Stimulated activated CD4-positive, alpha-beta T cell treated with anti-CD3 and anti-CD28 coated beads, Interleukin-4, amount 100 ng/mL, for 4 hours (primary cell): ENCODE measurements around the gene PLCB3.
A peak's percentile ranks its signal among the peaks of the same experiment; 100 is the strongest.

Source experiments
- DNase-seq, 2 experiments: peaks; one replicate each; pipeline ENCODE4 v3.0.0-alpha.2; 2020

The PLCB3 gene

DNA sequence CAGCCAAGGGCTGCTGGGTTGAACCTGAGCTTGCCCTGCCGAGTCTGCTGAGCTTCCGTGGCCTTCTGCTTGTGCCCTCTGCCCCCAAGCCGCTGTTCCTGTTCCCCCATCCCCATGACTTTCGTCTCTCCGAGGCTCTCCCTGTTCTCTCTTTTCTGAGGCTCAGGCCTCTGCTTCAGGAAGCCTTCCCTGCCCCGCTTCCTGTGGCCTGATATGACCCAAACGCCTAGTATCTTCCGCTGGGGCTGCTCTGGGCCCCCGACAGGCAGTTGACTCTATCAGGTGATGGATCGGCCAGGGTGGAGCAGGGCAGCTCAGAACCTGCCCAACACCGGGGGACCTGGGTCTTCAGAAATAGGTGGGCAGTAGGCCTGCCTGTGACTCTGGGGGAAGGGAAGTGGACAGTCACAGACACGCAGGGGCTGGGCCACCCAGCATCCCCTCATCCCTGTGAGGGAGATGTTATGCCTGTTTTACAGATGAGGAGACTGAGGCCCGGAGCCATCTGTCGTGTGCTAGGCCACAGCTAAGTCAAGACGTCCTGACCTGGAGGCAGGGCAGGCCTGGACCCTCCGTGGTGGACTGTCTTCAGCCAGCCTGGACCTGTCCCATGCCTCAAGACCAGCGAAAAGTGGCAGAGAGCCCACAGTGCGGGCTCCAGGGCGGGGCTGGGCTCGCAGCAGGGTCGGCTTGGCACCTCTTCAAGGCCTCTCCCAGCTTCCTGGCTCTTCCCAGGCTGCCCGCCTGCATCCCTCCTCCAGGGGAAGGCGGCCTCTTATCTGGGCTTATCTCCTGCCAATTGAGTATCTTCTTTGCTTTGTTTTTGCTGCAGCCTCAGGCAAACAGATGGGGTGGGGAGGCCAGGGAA is 16.9 kb downstream of the PLCB3 start:
- no peak for DNase-seq

DNA sequence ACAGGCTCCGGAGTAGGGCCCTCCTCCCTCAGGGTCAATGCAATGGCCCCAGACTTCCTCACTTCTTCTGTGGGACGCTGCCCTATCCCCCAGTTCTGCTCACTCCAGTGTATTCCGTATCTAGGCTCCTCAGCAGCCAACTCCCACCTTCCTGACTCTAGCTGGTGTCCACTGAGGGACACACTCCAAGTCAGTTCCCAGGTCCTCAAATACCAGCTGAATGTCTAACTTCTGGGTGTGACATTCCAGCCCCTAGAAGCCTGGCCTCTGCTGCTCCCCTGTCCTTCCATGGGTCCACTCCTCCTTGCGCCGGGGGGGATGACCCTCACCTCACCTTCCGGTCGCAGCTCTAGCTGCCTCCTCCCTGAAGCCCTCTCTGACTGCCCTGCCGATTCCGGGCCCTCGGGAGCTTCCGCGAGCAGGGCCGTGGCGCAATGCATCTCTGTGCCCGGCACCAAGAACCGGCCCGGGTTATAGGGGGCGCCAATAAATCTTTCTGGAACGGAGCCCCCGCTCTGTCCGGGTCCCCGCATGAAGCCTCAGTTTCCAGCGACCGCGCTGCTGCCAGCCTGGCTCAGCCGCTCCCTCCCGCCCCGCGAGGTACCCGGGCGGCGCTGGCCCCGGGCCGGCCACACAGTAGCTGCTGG is 17.7 kb downstream of the PLCB3 start:
- peak; percentile 28 to 57 for DNase-seq

DNA sequence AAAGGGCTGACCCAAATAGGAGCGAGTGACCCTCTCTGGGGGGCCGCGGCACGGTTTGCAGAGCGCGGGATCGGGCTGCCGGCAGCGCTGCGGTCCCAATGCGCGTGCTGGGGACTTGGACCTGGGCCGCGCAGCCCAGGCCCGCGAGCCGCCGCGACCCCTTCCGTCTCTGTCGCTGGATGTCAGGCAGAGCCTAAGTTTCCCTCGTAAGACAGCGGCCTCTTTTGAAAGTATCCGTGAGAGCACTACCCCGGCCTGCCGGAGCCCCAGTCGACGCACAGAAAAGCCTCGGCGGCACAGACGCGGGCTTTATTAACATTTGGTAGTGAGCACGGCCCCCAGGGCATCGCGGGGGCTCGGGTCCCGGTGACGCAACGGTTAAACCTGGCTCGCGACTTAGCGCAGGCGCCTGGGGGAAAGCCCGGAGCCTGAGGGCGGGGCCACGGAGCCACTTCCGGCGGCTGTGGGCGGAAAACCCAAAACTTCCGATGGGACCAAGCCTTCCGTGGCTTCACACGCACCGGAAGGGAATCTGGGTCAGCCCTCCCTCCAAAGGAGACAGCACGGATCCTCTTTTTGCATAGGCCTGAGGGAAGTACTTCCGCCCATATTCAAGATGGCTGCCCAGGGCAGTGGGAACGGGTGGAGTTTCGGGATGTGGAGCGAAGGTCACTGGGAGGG is 18.4 kb downstream of the PLCB3 start:
- peak; percentile 97 for DNase-seq

DNA sequence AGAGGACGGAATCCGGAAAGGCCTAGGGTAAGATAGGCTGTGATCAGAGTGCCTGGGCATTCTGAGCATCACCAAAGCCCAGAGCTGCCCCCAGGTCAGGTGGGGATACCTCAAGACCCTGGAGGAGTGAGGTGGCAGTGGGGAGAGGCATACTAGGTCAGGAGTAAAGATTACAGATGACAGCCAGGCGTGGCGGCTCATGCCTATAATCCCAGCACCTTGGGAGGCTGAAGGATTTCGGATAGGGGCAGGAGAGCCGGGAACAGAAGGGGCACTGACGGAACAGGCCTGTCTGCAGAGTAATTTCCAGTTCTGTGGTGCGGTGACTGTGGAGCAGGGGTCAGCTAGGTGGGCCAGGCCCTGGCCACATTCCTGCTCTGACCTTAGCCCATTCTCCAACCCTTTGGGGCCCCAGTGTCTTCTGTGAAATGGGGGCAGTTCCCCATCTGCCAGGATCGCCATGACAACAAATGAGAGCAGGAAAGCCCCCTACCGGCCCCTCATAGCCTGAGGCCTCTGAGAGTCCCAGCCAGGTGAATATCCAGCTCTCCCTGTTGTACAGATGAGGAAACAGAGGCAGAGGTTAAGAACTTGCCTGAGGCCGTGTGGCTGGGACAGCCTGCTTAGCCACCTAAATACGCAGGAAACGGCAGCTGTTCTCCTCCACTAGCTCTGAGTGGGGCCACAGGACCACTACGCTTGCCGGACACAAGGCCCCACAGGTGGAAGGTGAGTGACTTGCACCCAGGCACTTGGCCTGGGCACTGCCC is 23.9 kb downstream of the PLCB3 start:
- DNase-seq = no peak

DNA sequence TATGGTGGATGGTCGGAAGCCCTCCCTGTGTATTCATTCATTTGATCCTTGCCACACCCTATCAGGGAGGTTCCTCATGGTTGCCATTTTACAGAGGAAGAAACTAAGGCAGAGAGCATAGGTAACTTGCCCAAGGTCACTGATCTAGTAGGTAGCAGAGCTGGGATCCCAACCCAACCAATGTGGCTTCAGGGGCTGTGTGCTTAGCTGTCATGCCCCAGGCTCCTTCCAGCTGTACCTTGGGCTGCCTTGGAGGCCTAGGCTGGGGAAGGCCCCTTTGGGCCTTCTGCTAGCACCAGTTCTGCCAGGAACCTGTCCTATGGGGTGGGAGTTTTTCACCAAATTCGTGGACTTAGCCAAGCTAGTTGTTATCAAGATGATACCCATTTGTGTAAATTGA is 24.5 kb downstream of the PLCB3 start:
- no peak for DNase-seq

DNA sequence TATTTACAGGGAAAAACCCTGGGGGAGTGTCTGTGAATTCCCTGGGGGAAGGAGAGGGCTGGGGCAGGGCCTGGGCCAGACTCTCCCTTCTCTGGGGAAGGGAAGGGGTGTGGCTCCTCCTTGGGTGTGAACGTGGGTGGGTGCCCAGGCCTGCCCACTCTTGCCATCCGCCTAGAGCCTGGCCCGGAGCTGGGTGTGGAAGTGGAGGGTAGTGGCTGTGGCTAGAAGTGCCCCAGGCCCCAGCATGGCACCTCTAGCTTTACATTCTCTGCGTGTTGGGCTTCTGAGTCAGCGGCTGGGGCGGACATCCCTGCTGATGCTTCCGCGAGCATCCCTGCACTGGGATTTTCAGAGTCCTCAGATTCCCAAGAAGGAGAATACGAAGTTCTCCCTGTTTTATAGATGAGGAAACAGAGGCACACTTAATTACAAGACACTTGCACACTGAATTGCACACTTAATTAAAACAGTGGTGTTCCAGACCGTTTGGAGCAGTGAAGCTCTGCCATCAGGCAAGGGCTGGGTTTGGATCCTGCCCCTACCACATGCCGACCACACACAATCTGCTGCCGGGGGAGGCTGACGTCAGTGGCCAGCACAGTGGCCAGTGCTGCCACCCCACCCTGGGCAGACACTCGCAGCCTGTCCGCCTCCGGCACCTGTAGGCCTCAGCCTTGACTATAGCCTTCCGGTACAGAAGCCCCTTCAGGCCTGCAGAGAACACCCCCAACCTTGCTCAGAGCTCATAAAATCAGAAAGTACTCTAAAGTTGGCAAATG is 25.5 kb downstream of the PLCB3 start:
- DNase-seq = no peak

DNA sequence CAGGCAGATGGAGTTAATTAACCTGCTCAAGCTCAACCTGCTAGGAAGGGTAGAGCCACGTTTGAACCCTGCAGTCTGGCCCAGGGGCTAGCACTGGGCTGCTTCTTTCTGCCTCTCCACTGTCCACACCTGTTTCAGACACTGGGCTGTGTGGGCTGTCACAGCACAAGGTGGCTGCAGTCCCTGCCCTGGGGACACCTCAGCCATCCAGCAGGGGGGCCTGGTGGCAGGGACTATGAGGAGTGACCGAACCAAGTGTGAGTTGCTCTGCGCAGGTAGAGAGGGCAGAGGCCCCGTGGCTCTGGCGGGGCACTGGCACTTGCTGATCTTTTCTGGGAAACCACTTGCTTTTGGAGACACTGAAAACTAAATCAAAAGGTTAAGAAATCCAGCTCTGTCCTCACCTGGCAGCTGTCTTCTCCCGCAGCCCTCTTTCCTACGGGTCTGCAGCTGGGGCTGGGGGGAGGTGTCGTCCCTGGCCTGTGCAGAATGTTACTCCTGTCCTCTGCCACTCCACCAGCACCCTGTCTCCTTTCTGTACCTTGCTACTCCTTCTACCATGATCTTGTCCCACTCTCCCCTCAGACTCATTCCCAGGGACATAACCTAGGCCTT is 27.4 kb downstream of the PLCB3 start:
- DNase-seq = no peak

DNA sequence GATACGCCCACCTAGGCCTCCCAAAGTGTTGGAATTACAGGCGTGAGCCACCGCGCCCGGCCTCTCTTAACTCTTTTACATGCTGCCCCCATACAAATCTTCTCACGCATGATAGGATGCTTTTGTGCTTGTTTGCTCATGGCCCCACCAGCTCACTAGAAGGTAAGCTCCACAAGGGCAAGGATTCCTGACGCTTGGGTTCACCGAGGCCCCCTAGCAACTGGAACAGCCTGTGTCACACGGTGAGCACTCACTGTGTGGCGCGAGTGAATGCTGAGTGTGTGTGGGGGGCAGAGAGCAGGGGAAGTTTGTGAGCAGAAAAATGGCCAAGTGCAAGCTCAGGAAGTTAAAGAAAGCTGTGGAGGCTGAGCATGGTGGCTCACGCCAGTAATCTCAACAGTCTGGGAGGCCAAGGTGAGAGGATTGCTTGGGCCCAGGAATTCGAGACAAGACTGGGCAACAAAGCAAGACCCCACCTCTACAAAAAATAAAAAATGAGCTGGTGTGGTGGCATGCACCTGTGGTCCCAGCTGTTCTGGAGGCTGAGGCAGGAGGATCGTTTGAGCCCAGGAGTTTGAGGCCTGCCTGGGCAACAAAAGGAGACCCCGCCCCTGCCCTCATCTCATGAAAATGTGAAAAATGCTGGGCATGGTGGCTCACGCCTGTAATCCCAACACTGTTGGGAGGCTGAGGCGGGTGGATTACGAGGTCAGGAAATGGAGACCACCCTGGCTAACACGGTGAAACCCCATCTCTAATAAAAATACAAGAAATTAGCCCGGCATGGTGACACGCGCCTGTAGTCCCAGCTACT is 30.8 kb downstream of the PLCB3 start:
- no peak for DNase-seq

DNA sequence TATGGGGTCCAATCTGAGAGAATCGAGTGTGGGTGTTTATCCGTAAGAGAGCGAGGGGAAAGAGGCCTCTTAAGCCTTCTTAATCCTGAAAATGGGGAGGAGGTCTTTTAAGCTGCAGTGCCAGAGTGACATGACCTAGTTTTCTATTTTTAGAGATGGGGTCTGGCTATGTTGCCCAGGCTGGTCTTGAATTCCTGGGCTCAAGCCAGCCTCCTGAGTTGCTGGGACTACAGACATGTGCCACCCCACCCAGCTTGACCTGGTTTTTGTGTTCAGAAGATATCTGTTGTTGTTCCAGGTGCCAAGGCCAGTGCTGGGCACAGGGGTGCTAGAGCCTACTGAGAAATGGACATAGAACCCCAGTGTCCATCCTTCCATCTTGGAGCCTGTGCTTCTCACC is 31.8 kb downstream of the PLCB3 start:
- DNase-seq = no peak

DNA sequence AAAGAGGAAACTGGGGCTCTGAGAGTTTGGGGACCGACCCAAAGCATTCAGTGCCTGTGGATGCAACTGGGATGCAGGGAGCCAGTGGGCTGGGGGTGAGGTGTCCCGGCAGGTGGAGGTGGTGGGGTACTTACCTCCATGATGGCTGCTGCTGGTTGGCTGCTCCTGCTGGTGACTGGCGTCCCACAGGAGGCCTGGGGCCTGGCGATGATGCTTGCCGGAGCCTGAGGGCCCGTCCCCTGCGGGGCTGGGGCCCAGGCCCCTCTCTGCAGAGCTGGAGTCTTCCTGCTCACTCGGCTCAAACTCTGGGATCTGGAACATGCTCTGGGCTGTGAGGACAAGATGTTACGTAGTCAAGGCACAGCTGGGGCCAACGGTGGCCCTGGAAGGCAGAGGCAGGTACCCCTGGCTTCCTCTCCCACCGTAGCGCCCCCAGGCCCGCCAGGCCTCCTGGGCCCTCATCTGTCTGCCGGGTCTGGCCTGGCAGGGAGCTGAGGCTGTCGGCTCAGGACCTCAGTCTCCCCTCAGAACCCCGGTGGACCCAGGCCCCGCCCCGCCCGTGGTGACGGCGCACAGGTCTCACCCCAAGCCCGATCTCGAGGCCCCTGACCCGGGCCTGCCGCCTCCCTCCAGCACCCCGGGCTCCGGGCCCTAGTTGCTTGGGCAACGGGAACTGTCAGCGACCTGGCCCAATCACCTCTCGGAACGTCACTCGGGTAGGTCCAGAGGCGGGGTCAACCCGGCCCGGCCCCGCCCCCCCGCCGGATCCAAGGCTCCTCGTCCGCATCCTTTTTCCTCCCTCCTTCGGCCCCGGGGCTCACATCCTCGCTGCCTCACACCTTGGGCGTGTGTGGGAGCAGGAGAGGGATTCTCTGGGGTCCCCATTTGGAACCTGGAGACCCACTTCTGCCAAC is 33.0 kb downstream of the PLCB3 start, which contains the start of gene BAD:
TSS of gene BAD (minus strand) at position 618 of the 914 bp plus-strand sequence. CDS start at position 321, 297 bp downstream.
- peak; percentile 89 to 91 for DNase-seq

DNA sequence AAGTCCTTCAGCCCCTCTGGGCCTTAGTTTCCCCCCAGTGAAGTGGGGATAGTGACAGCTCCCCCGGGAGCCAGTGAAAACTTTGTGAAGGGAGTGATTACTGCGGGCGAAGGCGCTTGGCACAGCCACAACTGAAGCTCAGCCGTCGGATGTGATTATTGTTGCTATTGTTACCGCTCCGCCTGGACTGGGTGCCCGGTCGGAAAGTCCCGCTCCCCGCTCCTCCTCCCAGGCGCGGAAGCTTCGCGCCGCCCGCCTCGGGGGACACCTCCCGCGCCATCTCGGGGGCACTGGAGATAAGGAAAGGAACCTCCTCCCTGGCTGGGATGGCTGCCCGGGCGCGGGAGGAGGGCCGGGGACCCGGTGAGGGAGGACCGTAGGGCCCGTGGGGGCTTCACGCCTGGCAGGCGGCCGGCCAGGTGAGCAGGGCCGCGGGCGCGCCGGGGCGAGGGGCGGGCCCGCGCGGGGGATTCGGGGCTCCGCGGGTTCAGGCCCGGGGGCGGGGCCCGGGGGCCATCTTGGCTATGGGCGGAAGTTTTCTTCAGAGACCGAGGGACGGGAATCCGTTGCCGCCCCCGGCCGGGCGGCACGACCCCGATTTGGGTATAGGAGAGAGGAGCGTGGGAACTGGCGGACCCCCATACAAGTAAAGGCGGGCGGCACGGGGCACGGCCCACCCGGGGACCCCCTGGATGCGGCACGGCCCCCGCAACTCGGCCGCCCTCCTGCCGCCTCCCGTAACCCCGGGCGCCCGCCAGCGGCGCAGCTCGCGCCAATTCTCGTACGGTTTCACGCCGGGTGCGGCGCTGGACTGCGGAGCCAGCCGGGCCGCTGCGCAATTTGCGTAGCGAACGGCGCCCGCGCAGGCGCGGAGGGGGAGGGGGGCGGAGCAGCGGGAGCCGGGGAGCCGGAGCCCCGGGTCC is 33.9 kb downstream of the PLCB3 start, which contains the start of gene GPR137:
TSS of gene GPR137 (plus strand) at position 887 of the 923 bp plus-strand sequence. CDS start 677 bp downstream, outside the sequence.
- peak; percentile 88 to 90 for DNase-seq

DNA sequence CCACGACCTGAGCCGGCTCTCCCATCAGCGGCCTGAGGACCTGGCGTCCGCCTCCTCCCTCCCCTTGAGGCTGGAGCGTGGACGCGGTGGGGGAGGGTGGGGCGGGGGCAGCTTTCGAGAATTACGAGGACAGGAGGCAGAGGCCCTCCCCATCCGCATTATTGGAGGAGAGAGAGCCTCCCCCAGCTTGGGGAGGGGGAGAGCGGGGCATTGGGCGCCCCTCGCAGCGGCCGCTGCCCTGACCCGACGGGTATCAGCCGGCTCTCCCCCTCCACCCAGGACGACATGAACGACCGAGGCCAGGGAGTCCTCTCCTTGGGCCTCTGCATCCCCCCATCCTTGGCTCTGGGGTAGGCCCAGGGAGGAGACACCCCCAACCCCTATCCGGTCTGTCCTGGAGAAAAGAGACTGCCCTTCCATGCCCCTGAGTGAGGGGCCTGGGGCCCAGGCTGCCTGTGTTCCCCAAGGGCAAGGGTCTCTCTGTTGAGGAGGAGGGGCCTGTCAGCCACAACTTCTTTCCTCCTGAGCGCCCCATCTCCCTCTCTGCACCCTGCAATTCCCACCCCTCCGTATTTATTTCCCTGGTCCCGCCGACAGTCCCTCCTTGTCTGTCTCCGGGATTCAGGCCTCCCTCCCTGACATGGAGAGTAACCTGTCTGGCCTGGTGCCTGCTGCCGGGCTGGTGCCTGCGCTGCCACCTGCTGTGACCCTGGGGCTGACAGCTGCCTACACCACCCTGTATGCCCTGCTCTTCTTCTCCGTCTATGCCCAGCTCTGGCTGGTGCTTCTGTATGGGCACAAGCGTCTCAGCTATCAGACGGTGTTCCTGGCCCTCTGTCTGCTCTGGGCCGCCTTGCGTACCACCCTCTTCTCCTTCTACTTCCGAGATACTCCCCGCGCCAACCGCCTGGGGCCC is 34.8 kb downstream of the PLCB3 start:
- DNase-seq = no peak

DNA sequence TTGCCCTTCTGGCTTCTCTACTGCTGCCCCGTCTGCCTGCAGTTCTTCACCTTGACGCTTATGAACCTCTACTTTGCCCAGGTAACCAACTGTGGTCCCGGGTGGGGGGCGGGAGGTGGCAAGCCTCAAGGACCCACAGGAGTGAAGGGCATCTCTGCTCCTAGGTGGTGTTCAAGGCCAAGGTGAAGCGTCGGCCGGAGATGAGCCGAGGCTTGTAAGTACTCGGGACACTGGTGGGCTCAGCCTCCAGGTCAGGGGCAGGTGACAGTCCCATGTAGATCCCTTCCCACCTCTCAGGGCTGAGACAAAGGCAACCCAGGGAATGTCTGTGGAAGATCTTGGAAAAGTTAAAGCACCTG is 35.5 kb downstream of the PLCB3 start:
- no peak for DNase-seq

DNA sequence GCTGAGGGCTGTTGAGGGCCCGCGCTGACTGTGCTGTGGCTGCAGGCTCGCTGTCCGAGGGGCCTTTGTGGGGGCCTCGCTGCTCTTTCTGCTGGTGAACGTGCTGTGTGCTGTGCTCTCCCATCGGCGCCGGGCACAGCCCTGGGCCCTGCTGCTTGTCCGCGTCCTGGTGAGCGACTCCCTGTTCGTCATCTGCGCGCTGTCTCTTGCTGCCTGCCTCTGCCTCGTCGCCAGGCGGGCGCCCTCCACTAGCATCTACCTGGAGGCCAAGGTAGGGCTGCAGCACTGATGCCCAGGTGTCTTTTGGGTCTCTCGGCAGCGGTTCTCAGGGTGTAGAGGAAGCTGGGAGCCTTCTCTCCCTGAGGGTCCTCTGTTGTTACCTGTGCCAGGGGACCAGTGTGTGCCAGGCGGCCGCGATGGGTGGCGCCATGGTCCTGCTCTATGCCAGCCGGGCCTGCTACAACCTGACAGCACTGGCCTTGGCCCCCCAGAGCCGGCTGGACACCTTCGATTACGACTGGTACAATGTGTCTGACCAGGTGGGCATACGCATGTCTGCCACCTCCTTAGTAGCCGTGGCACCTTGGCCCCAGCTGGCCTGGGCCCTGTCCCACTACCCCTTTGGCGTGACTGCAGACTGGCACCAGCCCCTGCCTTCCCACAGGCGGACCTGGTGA is 36.5 kb downstream of the PLCB3 start:
- DNase-seq = no peak

DNA sequence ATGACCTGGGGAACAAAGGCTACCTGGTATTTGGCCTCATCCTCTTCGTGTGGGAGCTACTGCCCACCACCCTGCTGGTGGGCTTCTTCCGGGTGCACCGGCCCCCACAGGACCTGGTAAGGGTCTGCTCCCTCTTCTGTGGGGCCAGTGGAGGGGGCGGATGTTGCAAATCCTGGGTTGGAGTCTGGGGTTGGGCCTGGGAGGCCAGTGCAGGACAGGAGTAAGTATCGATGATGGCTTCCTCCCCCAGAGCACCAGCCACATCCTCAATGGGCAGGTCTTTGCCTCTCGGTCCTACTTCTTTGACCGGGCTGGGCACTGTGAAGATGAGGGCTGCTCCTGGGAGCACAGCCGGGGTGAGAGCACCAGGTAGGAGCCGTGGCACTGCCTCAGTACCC is 37.0 kb downstream of the PLCB3 start:
- no peak for DNase-seq

DNA sequence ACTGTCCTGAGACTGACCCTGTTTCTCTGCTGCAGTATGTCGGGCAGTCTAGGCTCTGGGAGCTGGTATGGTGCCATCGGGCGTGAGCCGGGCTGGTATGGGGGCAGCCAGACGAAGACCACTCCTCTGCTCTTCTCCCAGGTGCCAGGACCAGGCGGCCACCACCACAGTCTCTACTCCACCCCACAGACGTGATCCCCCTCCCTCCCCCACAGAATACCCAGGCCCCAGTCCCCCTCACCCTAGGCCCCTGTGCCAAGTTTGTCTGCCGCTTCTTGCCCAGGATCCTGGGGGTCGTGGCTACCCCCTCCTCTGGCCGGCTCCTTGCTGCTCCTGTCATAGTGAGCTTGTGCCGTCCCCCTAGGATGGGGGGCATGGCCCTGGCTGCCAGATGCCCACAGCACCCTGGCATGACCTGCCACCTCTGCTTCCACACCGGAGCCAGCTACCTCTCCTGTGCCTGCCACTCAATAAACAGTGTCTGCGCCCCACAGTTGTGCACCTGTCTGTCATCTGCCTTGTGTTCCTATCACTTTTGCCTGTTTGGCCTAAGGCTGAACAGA is 37.8 kb downstream of the PLCB3 start:
- DNase-seq = no peak
